Osteoblast (primary cell): ENCODE measurements around the gene ZDHHC16. TPM values are rescaled to one million over a fixed set of nuclear protein-coding genes. Genes with fewer than 3 reads are reported as not detected.

Experiments used
- DNase-seq: peaks from one replicate; pipeline ENCODE4 v3.0.0; 2011; ENCODE audit warnings: low spot score, mixed read lengths; ENCODE audit not compliant: insufficient read length; ENCODE audit errors: missing footprints
- H2AFZ ChIP-seq: 2 replicates; pipeline ENCODE4 v1.6.0; 2011; ENCODE audit warnings: mild to moderate bottlenecking, low read length
- H3K27ac ChIP-seq: 2 replicates; pipeline ENCODE4 v1.5.1; 2011; ENCODE audit warnings: mild to moderate bottlenecking, low read depth, low read length, moderate library complexity
- H3K27me3 ChIP-seq: 2 replicates; pipeline ENCODE4 v1.6.0; 2012; ENCODE audit warnings: mild to moderate bottlenecking, control low read depth, inconsistent platforms, low read length, moderate library complexity; ENCODE audit not compliant: insufficient read depth
- H3K36me3 ChIP-seq: 2 replicates; pipeline ENCODE4 v1.5.1; 2011; ENCODE audit warnings: mild to moderate bottlenecking, low read length, control low read depth, moderate library complexity; ENCODE audit not compliant: insufficient read depth
- H3K4me1 ChIP-seq: 2 replicates; pipeline ENCODE4 v1.5.1; 2011; ENCODE audit warnings: mild to moderate bottlenecking, low read length, control low read depth, moderate library complexity; ENCODE audit not compliant: insufficient read depth
- H3K4me2 ChIP-seq: 2 replicates; pipeline ENCODE4 v1.6.0; 2011; ENCODE audit warnings: mild to moderate bottlenecking, low read length; ENCODE audit not compliant: insufficient read depth
- H3K4me3 ChIP-seq: fragments of 200-600 bp; sonication (generic); 3 replicates; pipeline ENCODE4 v1.5.1; 2012; ENCODE audit warnings: mild to moderate bottlenecking, low read length, inconsistent platforms; ENCODE audit not compliant: insufficient read depth
- H3K79me2 ChIP-seq: 2 replicates; pipeline ENCODE4 v1.6.0; 2012; ENCODE audit warnings: mild to moderate bottlenecking, low read length, control low read depth, inconsistent platforms; ENCODE audit not compliant: insufficient read depth
- H3K9me3 ChIP-seq: 2 replicates; pipeline ENCODE4 v1.5.1; 2011; ENCODE audit warnings: low read depth, low read length, control low read depth
- H4K20me1 ChIP-seq: 2 replicates; pipeline ENCODE4 v1.6.0; 2012; ENCODE audit warnings: mild to moderate bottlenecking, low read length, control low read depth; ENCODE audit not compliant: insufficient read depth
- total RNA-seq: library from RNA; depleted of rRNA; stranded (reverse); fragments of >200 nt; gene quantifications from 2 replicates; pipeline ENCODE4 v1.2.3, GENCODE V29; 2012
- TF ChIP-seq, protein P1 (sequence below): IDR thresholded peaks from 2 replicates; pipeline ENCODE4 v1.5.1; 2011; ENCODE audit warnings: mild to moderate bottlenecking, low read depth, low read length, moderate library complexity; ENCODE audit errors: extremely low read depth

Gene ZDHHC16
- total RNA-seq, 1 donor, result 39.8 TPM

DNA sequence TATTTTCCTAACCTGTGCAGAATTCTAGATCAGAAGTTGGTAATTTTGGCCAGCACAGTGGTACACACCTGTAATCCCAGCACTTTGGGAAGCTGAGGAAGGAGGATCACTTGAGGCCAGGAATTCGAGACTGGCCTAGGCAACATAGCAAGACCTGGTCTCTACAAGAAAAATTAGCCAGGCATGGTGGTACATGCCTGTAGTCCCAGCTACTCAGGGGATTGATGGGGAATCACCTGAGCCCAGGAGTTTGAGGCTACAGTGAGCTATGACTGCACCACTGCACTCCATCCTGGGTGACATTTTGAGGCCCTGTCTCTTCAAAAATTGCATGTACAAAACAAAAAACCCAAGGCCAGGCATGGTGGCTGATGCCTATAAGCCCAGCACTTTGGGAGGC lies 11.4 kb upstream of the ZDHHC16 start:
- H3K4me3 ChIP-seq, result no peak overlapping the region
- H3K27ac ChIP-seq, result no peak overlapping the region
- H3K36me3 ChIP-seq, result peaks cover 80% of the 10 kb centered on the region
- no peak overlapping the region for H2AFZ ChIP-seq
- H3K4me1 ChIP-seq, result no peaks in the 10 kb centered on the region
- no peaks in the 10 kb centered on the region for H3K9me3 ChIP-seq
- DNase-seq, result no peak
- H3K4me2 ChIP-seq, result no peak overlapping the region
- no peaks in the 10 kb centered on the region for H4K20me1 ChIP-seq
- peaks cover 23% of the 10 kb centered on the region for H3K79me2 ChIP-seq
- H3K27me3 ChIP-seq, result no peaks in the 10 kb centered on the region
- TF ChIP-seq, protein P1, sequence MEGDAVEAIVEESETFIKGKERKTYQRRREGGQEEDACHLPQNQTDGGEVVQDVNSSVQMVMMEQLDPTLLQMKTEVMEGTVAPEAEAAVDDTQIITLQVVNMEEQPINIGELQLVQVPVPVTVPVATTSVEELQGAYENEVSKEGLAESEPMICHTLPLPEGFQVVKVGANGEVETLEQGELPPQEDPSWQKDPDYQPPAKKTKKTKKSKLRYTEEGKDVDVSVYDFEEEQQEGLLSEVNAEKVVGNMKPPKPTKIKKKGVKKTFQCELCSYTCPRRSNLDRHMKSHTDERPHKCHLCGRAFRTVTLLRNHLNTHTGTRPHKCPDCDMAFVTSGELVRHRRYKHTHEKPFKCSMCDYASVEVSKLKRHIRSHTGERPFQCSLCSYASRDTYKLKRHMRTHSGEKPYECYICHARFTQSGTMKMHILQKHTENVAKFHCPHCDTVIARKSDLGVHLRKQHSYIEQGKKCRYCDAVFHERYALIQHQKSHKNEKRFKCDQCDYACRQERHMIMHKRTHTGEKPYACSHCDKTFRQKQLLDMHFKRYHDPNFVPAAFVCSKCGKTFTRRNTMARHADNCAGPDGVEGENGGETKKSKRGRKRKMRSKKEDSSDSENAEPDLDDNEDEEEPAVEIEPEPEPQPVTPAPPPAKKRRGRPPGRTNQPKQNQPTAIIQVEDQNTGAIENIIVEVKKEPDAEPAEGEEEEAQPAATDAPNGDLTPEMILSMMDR, result no peak

DNA sequence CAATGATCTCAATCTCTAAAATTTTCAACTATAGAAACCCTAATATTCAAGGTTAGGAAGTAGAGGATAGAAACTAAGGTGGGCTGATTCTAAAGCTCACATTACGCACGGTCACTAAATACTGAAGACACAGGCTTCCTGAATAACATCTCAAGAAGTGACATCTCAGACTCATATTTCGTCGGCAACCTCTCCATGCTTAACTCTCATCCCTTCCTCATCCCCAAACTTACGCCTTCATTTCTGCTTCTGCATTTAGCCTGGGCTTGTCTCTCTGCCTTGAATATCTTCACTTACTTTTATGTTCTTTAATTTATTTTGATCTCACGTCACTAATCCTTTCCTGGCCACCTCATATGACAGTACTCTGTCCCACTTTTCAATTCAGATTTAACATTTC lies 10.8 kb upstream of the ZDHHC16 start:
- TF ChIP-seq, protein P1, result no peak
- no peak overlapping the region for H3K4me3 ChIP-seq
- H3K27me3 ChIP-seq, result no peaks in the 10 kb centered on the region
- H3K79me2 ChIP-seq, result peaks cover 16% of the 10 kb centered on the region
- no peaks in the 10 kb centered on the region for H4K20me1 ChIP-seq
- no peak for DNase-seq
- no peak overlapping the region for H2AFZ ChIP-seq
- H3K4me1 ChIP-seq, result no peaks in the 10 kb centered on the region
- H3K4me2 ChIP-seq, result no peak overlapping the region
- peaks cover 74% of the 10 kb centered on the region for H3K36me3 ChIP-seq
- H3K27ac ChIP-seq, result no peak overlapping the region
- no peaks in the 10 kb centered on the region for H3K9me3 ChIP-seq

DNA sequence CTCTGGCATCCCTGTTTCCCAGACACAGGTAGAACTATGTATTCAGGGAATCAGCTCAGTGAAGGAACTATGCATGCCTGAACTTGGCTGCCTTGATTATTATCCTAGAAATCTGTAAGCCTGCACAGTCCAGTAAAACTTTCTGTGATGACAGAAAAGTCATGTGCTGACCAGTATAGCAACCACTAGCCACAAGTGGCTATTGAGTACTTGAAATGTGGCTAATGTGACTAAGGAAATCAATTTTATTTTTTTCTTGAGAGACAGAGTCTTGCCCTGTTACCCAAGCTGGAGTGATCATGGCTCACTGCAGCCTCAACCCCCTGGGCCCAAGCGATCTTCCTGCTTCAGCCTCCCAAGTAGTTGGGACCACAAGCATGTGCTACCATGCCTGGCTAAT lies 3.7 kb upstream of the ZDHHC16 start:
- H3K9me3 ChIP-seq, result no peaks in the 10 kb centered on the region
- H4K20me1 ChIP-seq, result peaks cover 2% of the 10 kb centered on the region
- H3K36me3 ChIP-seq, result peaks cover 39% of the 10 kb centered on the region
- no peak overlapping the region for H3K27ac ChIP-seq
- H3K27me3 ChIP-seq, result no peaks in the 10 kb centered on the region
- peaks cover 38% of the 10 kb centered on the region for H3K79me2 ChIP-seq
- no peak overlapping the region for H2AFZ ChIP-seq
- TF ChIP-seq, protein P1, result no peak
- peaks cover 15% of the 10 kb centered on the region for H3K4me1 ChIP-seq
- no peak overlapping the region for H3K4me2 ChIP-seq
- H3K4me3 ChIP-seq, result no peak overlapping the region
- no peak for DNase-seq

DNA sequence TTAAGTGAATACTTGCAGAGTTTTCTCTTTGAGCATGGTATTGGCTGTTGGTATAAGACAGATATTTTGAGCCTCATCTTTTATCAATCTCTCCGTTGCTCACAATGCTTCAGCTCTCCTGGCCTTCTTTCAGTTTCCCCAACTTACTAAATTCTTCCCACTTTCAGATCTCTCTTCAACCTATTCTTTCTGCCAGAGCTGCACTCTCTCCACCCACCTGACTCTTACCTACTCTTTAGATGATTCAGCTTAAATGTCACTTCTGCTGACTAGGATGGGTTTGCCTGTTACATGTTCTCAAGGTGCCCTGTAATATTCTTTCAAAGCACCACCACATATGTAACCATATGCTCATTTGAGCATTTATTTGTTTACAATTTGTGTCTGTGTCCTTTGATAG lies 1.8 kb upstream of the ZDHHC16 start:
- peaks cover 14% of the 10 kb centered on the region for H4K20me1 ChIP-seq
- TF ChIP-seq, protein P1, result no peak
- no peak overlapping the region for H3K27ac ChIP-seq
- H3K4me2 ChIP-seq, result no peak overlapping the region
- H3K4me3 ChIP-seq, result no peak overlapping the region
- DNase-seq, result peak; percentile 59
- peaks cover 57% of the 10 kb centered on the region for H3K79me2 ChIP-seq
- H2AFZ ChIP-seq, result no peak overlapping the region
- H3K36me3 ChIP-seq, result peaks cover 22% of the 10 kb centered on the region
- no peaks in the 10 kb centered on the region for H3K9me3 ChIP-seq
- no peaks in the 10 kb centered on the region for H3K27me3 ChIP-seq
- H3K4me1 ChIP-seq, result peaks cover 23% of the 10 kb centered on the region
